Measurements from ENCODE around the gene STPG4.

The STPG4 gene

GRCh38 chr2:47058003-47058931, 96.8 kb downstream of the STPG4 start:
- DNase-seq (ENCODE audit: extremely low read depth, insufficient read length): no peak
- no peaks in the 10 kb centered on the region for H3K27me3 ChIP-seq (replicated peaks; ENCODE audit: control insufficient read depth, insufficient read depth, low read length)
- H3K36me3 ChIP-seq (ENCODE audit: control insufficient read depth, insufficient read depth, low read length): peaks cover 19% of the 10 kb centered on the region
- no peak for TF ChIP-seq CTCF (IDR thresholded peaks at IDR 0.05; ENCODE audit: insufficient read depth, low read length, poor library complexity, severe bottlenecking)
- H3K4me3 ChIP-seq (replicated peaks; ENCODE audit: low read depth, low read length): no peak overlapping the region

- no peak for TF ChIP-seq CTCF (IDR thresholded peaks at IDR 0.05; ENCODE audit: insufficient read depth, low read length, poor library complexity, severe bottlenecking)
- DNase-seq (ENCODE audit: extremely low read depth, insufficient read length): no peak
- H3K27me3 ChIP-seq (replicated peaks; ENCODE audit: control insufficient read depth, insufficient read depth, low read length): no peaks in the 10 kb centered on the region
- H3K4me3 ChIP-seq (replicated peaks; ENCODE audit: low read depth, low read length): no peak overlapping the region
- peaks cover 22% of the 10 kb centered on the region for H3K36me3 ChIP-seq (ENCODE audit: control insufficient read depth, insufficient read depth, low read length)
Measured at GRCh38 chr2:47057687-47058002, 97.5 kb downstream of the STPG4 start.

- no peak for TF ChIP-seq CTCF (IDR thresholded peaks at IDR 0.05; ENCODE audit: insufficient read depth, low read length, poor library complexity, severe bottlenecking)
- no peak for DNase-seq (ENCODE audit: extremely low read depth, insufficient read length)
- H3K27me3 ChIP-seq (replicated peaks; ENCODE audit: control insufficient read depth, insufficient read depth, low read length): no peaks in the 10 kb centered on the region
- peaks cover 26% of the 10 kb centered on the region for H3K36me3 ChIP-seq (ENCODE audit: control insufficient read depth, insufficient read depth, low read length)
- H3K4me3 ChIP-seq (replicated peaks; ENCODE audit: low read depth, low read length): no peak overlapping the region
Measured at GRCh38 chr2:47056868-47057686, 98.0 kb downstream of the STPG4 start.

GRCh38 chr2:47056374-47056773, 98.7 kb downstream of the STPG4 start:
- peaks cover 28% of the 10 kb centered on the region for H3K36me3 ChIP-seq (ENCODE audit: control insufficient read depth, insufficient read depth, low read length)
- TF ChIP-seq CTCF (IDR thresholded peaks at IDR 0.05; ENCODE audit: insufficient read depth, low read length, poor library complexity, severe bottlenecking): no peak
- DNase-seq (ENCODE audit: extremely low read depth, insufficient read length): no peak
- H3K4me3 ChIP-seq (replicated peaks; ENCODE audit: low read depth, low read length): no peak overlapping the region
- H3K27me3 ChIP-seq (replicated peaks; ENCODE audit: control insufficient read depth, insufficient read depth, low read length): no peaks in the 10 kb centered on the region

GRCh38 chr2:47054868-47055267, 100.2 kb downstream of the STPG4 start:
- no peak overlapping the region for H3K4me3 ChIP-seq (replicated peaks; ENCODE audit: low read depth, low read length)
- H3K27me3 ChIP-seq (replicated peaks; ENCODE audit: control insufficient read depth, insufficient read depth, low read length): no peaks in the 10 kb centered on the region
- no peak for DNase-seq (ENCODE audit: extremely low read depth, insufficient read length)
- peaks cover 27% of the 10 kb centered on the region for H3K36me3 ChIP-seq (ENCODE audit: control insufficient read depth, insufficient read depth, low read length)
- TF ChIP-seq CTCF (IDR thresholded peaks at IDR 0.05; ENCODE audit: insufficient read depth, low read length, poor library complexity, severe bottlenecking): no peak

All from GM06990 (cell line).